ENCODE results near the gene FAM53B.

- TF ChIP-seq CTCF (tag by site-specific recombination; IDR thresholded peaks at IDR 0.05) (no peak), ZBTB20 (tag by site-specific recombination; IDR thresholded peaks at IDR 0.05) (no peak), ZNF398 (tag by site-specific recombination; IDR thresholded peaks at IDR 0.05) (no peak), ZNF654 (tag by site-specific recombination; IDR thresholded peaks at IDR 0.05; ENCODE audit: low read depth) (no peak), ZNF324 (tag by site-specific recombination; IDR thresholded peaks at IDR 0.05) (no peak), ZNF548 (tag by site-specific recombination; IDR thresholded peaks at IDR 0.05) (no peak), PRDM1 (tag by site-specific recombination; IDR thresholded peaks at IDR 0.05) (no peak), ZBTB21 (tag by site-specific recombination; IDR thresholded peaks at IDR 0.05) (no peak), ZNF704 (tag by site-specific recombination; IDR thresholded peaks at IDR 0.05) (no peak), MYNN (tag by site-specific recombination; IDR thresholded peaks at IDR 0.05; ENCODE audit: borderline replicate concordance) (no peak)
These were observed 127.4 kb downstream of the FAM53B start for GRCh38 chr10:124616836-124617130.
